K562 (cell line): ENCODE data around the gene WDR88.

Experiments
- HNRNPUL1 ChIP-seq: fragments of 200-400 bp; formaldehyde crosslinking; IDR thresholded peaks from 2 replicates; pipeline ENCODE4 v1.6.1; 2017; ENCODE audit warnings: low read length
- KDM4B ChIP-seq, 2 experiments: fragments of 450-650 bp in 1 of 2; sonication (generic) in 1 of 2; IDR thresholded peaks; 2 replicates each; pipeline ENCODE4 v1.6.1; 2016 to 2017; ENCODE audit warnings: borderline replicate concordance in 2 of 2, antibody characterized with exemption in 1 of 2, low read depth in 1 of 2, mild to moderate bottlenecking in 1 of 2
- TF ChIP-seq, protein P1 (sequence below): sonication (generic); formaldehyde crosslinking; IDR thresholded peaks from 2 replicates; pipeline ENCODE4 v1.8.0; 2022; ENCODE audit warnings: missing genetic modification reagents, mild to moderate bottlenecking, borderline replicate concordance
- TF ChIP-seq, protein P2 (sequence below): fragments of 200-800 bp; sonication (Bioruptor generic); IDR thresholded peaks from 2 replicates; pipeline ENCODE4 v1.6.1; 2017; ENCODE audit warnings: missing genetic modification characterization, missing compliant biosample characterization

DNA sequence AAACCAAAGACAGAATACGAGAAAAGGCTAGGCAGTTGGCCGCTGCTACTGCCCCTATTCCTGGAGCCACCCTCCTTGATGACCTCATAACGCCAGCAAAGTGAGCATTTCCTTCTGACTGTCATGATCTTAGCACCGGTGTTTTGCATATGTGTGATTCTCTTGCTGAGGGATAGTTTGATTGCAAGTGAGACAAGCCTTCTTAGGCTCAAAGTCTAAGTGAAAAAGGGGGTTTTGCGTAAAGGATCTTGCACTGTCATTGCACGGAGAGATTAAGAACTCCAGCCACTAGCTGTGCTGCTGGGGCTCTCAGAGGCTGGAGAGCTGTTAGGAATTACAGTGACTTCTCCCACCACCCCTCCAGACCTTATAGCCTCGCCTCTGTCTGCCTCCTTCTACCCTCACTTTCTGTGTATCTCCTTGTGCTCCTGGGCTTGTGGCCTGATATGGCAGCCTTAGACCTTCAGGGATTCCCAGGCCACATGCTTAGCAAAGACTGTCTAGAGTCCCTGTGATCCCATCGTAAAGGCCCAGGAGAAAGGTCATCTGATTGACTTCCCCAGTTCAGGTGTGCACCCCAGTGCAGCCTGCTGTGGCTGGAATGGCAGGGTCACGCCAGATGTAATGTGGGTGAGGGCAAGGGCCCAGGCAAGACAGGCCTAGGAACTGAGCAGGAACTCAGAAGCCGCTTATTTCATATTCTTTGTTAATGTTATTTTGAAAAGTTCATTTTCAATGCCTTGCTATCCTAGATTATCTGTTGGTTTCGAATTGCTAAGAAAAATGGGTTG, 38.3 kb upstream of the WDR88 start:
- TF ChIP-seq, protein P1, sequence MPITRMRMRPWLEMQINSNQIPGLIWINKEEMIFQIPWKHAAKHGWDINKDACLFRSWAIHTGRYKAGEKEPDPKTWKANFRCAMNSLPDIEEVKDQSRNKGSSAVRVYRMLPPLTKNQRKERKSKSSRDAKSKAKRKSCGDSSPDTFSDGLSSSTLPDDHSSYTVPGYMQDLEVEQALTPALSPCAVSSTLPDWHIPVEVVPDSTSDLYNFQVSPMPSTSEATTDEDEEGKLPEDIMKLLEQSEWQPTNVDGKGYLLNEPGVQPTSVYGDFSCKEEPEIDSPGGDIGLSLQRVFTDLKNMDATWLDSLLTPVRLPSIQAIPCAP = no peak
- TF ChIP-seq, protein P2, sequence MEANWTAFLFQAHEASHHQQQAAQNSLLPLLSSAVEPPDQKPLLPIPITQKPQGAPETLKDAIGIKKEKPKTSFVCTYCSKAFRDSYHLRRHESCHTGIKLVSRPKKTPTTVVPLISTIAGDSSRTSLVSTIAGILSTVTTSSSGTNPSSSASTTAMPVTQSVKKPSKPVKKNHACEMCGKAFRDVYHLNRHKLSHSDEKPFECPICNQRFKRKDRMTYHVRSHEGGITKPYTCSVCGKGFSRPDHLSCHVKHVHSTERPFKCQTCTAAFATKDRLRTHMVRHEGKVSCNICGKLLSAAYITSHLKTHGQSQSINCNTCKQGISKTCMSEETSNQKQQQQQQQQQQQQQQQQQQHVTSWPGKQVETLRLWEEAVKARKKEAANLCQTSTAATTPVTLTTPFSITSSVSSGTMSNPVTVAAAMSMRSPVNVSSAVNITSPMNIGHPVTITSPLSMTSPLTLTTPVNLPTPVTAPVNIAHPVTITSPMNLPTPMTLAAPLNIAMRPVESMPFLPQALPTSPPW = no peak
- no peak for TF ChIP-seq KDM4B (IDR thresholded peaks at IDR 0.05; ENCODE audit: borderline replicate concordance in 2 of 2, low read depth in 1 of 2)
- TF ChIP-seq HNRNPUL1 = no peak
